ENCODE measurements around the gene NCOA7.
A peak's percentile ranks its signal among the peaks of the same experiment; 100 is the strongest.

NCOA7 gene

DNA sequence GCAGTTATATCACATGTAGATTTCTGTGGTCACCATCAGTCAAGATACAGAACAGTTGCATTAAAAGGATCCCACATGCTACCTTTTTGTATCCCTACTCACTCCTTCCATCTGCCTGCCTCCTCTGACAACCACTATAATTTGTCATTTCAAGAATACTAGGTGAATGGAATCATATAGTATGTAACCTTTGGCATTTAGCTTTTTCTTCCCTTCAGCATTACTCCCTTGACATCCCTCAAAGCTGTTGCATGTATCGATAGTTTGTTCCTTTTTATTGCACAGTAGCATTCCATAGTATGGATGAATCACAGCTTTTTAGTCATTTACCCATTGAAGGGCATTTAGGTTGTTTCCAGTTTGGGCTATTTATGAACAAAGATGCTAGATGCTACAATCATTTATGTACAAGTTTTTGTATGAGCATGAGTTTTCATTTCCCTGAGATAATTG lies 26.1 kb downstream of the NCOA7 start:
- DNase-seq: no peak

DNA sequence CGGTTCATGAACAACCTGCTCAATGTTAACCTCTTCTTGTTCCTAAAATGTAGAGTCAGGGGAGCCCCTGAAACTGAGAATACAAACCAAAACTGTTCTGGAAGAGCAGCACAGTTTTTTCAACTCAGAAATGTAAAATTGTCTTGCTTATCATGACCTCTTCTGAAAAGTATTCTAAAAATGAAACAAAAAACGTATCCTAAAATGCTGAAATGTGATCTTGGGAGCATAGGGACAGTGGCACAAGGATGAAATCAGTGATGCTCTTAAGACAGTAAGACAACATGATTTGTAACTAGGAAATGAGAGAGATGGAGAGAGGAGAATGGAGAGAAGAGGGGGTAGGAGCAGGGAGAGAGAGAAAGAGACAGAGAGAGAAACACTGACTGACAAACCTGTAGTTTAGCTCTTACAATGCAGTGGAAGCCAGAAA lies 27.5 kb downstream of the NCOA7 start:
- no peak for DNase-seq

DNA sequence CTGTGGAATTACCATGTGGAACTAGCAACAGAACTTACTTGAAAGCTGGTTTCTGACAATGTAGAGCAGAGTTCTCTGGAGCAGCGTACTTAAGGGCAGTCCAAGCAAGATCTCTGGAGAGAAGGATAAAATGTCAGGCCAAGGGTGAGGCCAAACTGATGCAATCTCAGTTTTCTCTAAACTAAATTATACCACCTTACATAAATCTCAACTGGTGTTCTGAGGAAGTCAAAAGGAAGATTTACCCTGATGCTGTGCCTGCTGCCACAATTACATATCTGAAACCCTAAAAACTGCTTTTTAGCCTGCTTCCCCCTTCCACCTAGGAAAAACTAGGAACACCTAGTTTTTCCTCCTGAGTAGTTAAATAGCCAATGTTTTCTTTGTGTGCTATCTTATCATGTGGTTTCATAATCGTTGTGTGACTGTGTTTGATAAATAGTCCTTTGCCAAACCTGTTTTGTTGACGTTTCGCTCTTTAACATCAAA lies 28.1 kb downstream of the NCOA7 start:
- DNase-seq: no peak

DNA sequence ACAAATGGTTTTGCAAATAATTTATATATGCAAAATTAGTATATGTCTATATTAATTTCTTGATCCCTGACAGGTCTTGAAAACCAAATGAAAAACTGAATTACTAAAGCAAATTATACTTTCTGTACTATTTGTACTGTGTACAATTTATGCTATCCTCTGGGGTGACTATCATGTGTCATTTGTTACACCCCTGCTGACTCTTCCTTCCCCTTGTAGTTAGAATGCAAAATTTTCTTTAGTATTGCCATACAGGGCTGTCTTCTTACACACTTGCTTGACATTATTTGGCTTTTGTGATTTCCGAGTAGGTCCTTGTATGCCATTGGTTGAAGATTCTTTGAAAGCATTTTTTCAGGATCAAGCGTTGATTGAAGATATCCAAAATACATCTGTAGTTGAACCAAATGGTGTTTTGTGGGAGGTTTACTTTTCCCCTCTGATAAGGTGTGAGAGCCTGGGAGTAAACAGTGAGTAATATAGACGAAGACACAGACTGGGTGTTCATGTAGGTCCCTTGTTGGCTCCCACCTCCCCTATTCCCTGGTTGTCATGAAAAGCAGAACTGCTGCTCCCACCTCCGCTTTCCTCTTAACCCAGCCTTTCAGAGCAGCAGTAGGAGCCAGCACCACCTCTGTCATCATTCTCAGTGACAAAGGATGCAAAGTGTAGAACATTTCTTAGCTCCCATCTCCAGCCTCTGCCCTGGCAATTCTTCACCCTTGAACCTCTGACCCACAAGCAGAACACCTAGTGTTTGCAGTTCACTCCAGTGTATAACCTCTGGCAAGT lies 29.0 kb downstream of the NCOA7 start:
- no peak for DNase-seq

DNA sequence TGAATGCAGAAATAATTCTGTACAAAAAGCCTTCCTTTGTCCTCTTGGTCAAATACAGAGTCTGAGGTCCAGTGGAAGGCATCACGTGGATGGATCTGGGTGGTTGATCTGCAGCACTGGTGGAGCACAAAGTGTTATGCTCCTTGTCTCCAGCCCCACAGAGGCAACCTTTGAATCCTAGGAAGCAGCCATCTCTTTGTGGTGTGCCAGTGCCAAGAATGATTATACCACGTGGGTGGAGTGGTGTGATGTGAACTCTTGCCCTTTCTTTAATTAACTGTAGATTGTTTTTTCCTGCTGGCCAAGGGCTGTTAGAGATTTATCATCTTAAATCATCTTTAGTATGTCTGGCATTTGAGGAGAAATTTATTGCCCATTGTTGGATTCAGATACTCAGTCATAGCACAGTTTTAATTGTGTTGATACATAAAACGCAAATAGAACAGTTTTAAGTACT lies 31.1 kb downstream of the NCOA7 start:
- DNase-seq: peak; percentile 61

DNA sequence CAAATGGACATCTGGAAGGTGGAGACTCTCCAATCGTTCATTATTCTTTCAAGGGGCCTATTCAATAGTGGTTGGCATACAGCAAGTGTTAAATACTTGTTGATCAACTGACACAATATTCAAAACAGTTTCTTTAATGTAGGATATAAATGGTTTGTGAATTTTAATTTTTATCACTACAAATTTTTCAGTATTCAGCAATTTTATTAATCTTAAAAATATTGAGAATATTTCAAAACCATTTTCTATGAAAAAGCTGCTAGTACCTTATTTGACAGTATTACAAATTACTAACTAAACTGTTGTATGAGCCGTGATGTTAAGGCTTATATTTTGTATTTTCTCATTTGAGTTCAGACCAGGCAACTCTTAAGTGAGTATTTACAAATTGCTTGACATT lies 32.4 kb downstream of the NCOA7 start:
- DNase-seq: no peak

DNA sequence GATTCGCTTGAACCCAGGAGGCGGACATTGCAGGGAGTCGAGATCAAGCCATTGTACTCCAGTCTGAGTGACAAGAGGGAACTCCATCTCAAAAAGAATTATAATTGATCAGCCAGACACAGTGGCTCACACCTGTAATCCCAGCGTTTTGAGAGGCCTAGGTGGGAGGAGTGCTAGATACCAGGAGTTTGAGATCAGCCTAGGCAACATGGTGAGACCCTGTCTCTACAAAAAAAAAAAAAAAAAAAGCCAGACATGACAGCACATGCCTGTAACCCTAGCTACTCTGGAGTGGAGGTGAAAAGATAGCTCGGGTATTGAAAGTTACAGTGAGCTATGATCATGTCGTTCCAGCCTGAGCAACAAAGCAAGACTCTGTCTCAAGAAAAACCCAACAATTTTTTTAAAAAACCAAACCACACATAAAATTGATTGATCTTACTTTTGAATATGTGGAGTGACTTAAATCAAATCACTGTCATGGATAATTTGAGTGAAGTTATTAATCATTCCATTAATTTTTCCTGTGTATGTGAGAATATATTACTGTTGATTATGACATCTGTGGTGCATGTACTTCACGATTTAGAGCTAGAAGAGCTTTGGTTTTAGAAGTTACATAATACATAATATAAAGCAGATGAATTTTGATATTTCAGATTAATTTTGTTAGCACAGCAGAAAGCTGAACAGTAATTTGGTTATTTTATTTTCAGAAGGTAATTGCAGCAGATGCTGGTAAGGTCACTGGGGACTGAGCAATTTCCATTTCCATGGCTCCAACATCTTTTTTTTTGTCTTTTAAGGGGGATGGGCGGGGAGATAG lies 34.4 kb downstream of the NCOA7 start:
- no peak for DNase-seq

DNA sequence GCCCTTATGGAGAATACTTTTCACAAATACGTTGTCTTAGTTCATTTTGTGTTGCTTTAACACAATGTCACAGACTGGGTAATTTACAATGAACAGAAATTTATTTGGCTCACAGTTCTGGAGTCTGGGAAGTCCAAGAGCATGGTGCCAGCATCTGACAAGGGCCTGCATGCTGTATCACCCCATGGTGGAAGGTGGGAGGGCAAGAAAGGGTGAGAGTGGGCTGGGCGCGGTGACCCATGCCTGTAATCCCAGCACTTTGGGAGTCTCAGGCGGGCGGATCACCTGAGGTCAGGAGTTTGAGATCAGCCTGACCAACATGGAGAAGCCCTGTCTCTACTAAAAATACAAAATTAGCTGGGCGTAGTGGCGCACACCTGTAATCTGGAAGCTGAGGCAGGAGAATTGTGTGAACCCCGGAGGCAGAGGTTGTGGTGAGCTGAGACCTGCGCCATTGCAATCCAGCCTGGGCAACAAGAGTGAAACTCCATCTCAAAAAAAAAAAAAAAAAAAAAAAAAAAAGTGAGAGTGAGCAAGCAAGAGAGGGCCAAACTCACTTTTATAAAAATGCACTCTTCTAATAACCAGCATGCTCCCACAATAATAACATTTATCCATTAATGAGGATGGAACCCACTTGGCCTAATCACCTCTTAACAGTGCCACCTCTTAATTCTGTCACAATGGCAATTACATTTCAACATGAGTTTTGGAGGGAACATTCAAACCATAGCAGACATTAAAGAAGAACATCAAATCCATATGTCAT lies 36.1 kb downstream of the NCOA7 start:
- DNase-seq: no peak

DNA sequence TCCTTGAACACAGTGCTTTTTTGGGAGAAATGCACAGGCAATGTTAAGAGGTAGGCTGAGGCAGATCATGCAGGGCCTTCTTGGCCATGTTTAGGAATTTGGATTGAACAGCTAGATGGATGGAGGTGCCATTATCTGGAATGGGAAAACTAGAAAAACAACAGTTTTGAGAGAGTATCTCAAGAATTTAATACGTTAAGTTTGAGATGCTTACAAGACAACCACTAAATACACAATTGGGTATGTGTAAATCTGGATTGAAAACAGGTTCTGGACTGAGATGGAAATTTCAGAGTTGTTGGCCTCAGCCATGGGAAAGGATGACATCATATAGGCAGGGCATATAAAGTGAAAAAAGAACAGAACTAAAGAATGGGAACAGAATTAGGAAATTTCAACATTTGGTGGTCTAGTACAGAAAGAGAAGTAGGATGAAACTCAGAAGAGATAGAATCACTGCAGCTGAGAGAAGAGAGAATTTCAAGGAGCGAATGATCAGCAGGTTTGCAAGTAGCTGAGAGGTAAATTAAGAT lies 37.1 kb downstream of the NCOA7 start:
- DNase-seq: no peak

DNA sequence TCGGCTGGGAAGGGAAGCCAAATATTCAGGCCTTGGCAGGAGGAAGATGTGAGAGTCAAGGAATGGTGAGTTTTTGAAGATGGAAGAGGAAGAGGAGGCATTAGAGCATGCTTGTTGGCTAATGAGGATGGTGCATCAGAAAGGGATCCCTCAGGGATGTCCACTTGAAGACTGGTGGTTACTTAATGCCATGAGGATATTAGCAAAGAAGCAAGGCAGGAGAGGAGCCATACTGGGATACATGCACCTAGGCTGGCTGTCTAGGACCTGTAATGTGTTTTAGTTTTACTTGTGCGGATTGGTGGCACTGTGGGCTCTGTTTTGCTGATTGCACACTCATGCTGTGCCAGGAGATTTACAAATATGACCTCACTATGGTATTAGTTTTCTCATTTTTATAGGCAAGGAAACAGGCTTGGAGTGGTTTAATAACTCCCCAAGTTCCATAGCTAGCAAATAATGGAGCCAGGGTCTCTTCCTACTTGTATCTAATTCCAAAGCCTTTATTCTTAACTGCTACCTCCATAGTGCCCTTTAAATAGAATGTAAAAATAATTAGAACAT lies 37.8 kb downstream of the NCOA7 start:
- DNase-seq: no peak

DNA sequence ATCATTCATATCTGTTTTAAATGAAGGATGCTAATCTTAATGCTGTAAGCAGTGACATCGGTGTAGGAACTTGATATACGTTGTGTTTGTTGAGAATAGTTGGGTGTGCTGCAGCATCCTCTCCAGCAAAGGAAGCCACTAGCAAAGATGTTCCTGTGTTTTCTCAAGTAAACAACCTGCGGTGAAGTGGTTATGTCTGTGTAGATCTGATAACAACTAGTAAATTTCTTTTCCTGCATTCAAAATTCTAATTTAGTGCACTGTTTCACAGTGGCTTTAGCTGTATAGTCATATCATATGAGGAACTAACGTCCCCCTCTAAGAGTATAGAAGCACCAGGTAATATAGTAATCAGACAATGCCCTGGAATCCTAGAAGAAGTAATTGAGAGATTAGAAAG lies 38.7 kb downstream of the NCOA7 start:
- peak; percentile 78 for DNase-seq

DNA sequence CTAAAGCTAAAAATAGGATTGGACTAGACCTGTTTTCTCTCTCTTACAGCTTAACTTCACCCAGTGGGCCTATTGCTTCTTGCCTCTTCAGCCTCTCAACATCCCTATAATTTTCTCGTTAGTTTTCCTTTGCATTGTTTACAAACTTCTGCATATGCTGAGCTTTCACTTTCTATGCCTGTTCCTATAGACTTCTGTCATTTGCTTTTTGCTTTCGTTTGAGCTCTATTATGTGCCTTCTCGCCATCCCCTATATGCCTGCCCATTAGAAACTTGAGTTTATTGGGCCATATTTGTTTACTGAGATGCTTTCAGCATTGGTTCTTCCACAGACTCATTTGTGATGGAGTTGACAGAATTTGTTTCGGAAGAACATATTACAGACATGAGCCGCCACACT lies 40.9 kb downstream of the NCOA7 start:
- no peak for DNase-seq

DNA sequence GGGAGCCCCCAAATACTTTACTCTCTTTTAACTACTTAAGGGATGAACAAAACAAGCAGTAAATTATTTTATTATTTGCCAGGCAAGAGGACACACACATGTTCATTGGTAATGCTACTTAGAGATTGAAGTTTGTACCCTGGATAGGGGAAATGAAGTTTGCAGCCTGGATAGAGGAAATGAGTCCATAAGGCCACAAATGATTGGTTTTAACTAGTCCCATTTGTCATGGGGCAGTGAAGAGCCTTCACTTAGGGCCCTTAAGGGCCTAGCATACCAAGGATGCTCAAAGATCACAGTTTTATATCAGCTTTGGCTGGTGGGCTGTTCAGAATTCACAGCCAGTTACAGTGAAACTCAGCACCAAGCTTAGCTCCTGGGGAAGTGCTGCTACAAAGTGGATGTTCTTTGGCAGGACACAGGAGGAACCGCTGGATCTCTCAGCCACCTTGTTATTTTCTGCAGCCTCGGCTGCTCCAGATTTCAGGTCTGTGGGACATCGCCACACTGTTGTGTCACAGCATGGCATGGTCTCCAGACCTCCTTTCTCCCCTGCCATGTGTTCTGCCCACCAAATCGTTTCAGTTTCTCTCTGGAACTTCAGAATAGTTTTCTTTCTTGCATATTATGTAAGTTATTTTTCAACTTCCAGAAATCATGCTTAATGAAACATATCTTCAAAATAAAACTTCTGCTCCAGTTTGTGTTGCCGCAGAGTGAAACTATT lies 41.8 kb downstream of the NCOA7 start:
- peak; percentile 18 for DNase-seq

DNA sequence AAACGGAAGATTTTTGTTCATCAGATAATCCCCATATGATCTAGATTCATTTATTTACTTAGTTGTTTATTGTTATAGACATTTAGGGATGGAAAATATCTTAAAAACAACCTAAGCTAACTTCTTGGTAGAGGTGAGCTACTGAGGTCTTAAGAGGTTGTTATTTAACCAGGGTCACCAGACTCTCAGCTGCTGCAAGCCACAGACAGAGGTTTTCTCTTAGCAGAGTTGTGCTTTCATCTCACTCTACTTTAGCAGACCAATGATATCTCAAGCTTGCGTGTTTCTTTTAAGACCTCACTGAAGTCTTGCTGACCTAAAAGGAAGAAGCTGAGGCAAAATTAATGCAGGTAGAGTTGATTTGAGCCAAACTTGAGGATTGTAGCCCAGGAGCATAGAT lies 43.6 kb downstream of the NCOA7 start:
- peak; percentile 18 for DNase-seq

DNA sequence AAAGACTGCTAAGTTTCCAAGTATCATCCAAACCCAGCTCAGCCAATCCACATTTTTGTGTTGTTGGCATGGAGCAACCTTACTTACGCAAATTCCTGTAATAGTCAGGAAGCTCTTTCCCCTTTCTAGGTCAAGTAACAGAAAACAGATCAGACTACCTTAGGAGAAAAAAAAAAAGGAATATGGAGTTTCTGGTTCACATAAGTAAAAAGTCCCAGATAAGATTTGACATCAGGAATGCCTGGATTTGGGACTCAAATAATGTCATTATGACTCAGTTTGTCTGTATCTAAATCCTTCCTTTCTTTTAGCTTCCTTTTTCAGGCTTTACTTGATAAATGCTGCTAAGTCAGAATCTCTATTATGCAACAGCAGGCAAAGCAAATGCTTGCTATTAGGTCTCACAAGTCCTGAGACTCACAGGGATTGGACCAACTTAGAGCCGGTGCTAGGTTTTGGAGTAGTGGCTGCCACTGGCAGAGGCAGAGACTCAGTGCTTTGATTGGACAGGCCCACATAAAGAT lies 44.5 kb downstream of the NCOA7 start:
- DNase-seq: peak; percentile 31

DNA sequence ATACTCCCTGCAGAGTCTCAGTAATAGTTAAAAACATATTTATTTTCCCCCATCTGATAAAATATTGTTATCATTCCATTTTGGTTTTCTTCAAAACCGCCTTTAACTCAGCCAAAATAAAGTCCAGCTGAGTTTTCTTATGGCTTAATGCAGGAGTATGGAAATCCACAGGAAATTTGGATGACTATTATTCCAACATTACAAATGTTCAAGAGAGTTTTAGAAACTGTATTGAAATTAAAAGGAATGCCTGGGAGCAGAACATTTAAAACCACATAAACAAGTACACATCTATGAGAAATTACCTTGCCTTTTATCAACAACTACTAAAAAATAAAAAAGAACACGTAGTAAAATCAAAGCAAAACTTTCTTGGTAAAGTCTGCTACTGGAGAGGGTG lies 45.7 kb downstream of the NCOA7 start:
- no peak for DNase-seq

DNA sequence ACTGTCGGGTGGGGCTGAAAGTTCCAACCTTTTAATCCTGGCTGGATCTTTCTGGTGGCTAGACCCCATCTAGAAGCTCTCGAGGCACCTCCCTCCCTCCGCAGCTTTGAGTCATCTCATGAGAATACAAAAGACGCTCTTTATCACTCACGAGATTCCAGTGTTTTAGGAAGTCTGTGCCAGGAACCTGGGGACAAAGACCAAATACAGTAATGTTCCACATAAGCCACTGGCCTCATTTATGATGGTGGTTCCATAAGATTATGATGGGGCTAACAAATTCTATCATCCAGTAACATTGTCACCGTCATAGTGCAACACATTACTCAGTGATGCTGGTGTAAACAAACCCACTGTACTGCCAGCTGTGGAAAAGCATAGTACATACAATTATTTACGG lies 48.7 kb downstream of the NCOA7 start:
- no peak for DNase-seq

DNA sequence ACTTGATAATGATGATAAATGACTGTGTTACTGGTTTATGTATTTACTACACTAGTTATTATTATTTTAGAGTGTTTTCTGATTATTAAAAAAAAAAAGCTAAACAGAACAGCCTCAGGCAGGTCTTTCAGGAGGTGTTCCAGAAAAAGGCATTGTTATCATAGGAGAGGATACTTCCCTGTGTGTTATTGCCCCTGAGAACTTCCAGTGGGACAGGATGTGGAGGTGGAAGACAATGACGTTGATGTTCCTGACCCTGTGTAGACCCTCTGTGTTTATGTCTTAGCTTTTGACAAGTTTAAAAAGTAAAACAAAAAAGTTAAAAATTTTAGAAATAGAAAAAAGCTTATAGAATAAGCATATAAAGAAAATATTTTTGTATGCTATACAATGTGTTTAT lies 49.1 kb downstream of the NCOA7 start:
- DNase-seq: no peak

DNA sequence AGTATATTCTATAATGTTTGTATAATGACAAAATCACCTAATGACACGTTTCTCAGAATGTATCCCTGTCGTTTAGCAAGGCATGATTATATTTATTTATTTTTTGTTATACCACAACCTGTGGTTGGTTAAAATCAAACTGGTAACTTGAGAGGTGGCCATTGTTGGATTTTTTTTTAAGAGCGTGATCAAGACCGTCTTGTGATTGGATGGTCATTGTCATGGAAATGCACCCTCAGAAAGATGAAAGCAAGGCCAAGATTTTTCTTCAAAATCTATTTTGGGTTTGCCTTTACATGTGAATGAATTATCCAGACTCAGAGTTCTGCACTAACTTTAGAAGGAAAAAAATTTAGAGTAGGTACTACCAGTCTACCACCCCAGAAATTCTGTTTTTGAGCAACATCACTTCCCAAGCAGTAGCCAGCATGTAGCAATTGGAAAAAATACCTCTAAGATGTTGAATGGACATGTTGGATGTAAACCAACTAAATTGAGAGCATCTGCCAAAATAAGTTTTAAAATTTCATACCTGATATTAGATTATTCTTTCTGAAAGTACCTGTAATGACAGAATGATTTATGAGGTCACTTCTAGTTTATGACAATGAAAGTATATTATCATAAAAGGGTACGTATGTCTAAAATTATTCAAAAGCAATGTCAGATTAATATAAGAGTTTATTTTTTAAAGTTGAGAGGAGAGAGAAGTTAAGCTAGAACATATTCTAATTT lies 50.8 kb downstream of the NCOA7 start:
- no peak for DNase-seq

DNA sequence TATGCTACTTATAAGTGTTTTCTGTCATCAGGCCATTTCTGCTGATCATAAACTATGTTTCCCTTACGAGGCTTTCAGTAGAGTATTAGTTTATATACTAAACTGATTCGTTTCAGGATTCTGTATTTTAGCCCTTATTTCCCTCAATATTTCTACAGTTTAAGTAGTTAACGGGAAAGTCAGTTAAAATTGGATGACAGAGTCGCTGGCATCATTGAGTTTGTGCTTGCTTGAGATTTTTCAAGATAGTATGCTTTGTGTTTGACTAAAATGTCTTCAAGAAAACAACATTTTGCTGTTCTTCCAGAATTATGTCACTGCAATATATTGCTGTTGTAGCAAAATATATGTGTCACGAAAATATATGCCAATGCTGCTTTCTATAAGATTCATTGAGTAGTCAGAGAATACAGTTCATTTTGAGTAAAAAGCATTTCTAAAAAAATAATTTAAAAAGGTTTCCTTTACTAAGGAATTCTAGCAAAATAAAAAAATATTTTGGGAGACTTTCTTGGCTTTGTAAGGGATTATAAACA lies 51.4 kb downstream of the NCOA7 start:
- no peak for DNase-seq

DNA sequence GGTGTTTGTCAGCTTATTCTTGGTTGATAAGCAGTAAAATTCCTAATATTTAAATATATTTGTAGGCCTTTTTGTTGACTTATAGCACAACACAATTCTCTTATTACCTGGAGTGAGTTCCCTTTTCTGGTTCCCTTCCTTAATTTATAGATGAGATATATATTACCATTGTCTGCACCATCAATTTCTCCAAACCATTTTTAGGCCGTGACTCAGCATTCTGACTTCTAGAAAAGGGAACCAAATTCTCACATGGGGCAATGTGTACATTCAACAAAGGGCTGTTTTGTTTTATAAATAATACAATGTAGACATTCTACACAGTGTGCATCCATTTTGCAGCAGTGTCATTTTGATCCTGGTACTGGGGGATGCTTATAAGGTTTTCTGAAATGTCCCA lies 52.8 kb downstream of the NCOA7 start:
- peak; percentile 80 for DNase-seq

Measured in hematopoietic multipotent progenitor cell treated with erythropoietin and hydrocortisone succinate and interleukin-3 and kit ligand, for 6 days (in vitro differentiated cells).